Stomach (tissue), 9 donors: ENCODE results near the gene P4HTM. TPM values are rescaled to one million over a fixed set of nuclear protein-coding genes. Genes with fewer than 3 reads are reported as not detected.
A peak's percentile ranks its signal among the peaks of the same experiment; 100 is the strongest.

Source experiments
- DNase-seq, 2 donors: peaks; one replicate each; pipeline versions ENCODE4 v3.0.0 to v3.0.0-alpha.2; 2013 to 2019
- H3K27ac ChIP-seq, 5 donors: fragments of 200-600 bp in 4 of 5; sonication (generic) in 4 of 5; one replicate each; pipeline ENCODE4 v1.5.1; 2013 to 2019; ENCODE audit warnings: mild to moderate bottlenecking in 1 of 5, moderate library complexity in 1 of 5
- H3K27me3 ChIP-seq, 3 donors: fragments of 200-600 bp; sonication (generic); one replicate each; pipeline ENCODE4 v1.5.1; 2017 to 2019; ENCODE audit warnings: mixed run types in 1 of 3
- H3K36me3 ChIP-seq, 4 donors: fragments of 200-600 bp; sonication (generic); 1 replicate in 3 of 4; 2 replicates in 1 of 4; pipeline ENCODE4 v1.5.1; 2016 to 2019
- H3K4me1 ChIP-seq, 4 donors: fragments of 200-600 bp; sonication (generic); one replicate each; pipeline ENCODE4 v1.5.1; 2016 to 2019
- H3K4me3 ChIP-seq, 4 donors: fragments of 200-600 bp; sonication (generic) in 3 of 4; one replicate each; pipeline ENCODE4 v1.5.1; 2016 to 2019; ENCODE audit warnings: mild to moderate bottlenecking in 1 of 4
- H3K9me3 ChIP-seq, 4 donors: fragments of 200-600 bp; sonication (generic); one replicate each; pipeline ENCODE4 v1.5.1; 2016 to 2019
- EP300 ChIP-seq: sonication (generic); formaldehyde crosslinking; IDR thresholded peaks from one replicate; pipeline ENCODE4 v1.6.1; 2017; ENCODE audit warnings: antibody characterized with exemption
- POLR2A ChIP-seq, 4 donors: fragments of 450-650 bp; IDR thresholded peaks; one replicate each; pipeline ENCODE4 v1.6.1; 2016; ENCODE audit warnings: antibody characterized with exemption in 4 of 4, control low read depth in 2 of 4, mild to moderate bottlenecking in 1 of 4, moderate library complexity in 1 of 4
- POLR2AphosphoS5 ChIP-seq, 3 donors: sonication (generic); formaldehyde crosslinking; IDR thresholded peaks; one replicate each; pipeline ENCODE4 v1.6.1; 2016; ENCODE audit warnings: antibody characterized with exemption in 3 of 3
- WGBS, 5 donors: extraction: QIAGEN DNeasy Blood & Tissue Kit in 3 of 5; methylation state at CpG; one replicate each; pipeline versions ENCODE4 v1.1.5 to v1.1.7; 2013 to 2018; 5-methylcytosine and 5-hydroxymethylcytosine counted together
- intact Hi-C: fragments of 100-400 bp; cut with DNase I; formaldehyde crosslinking; loops from one replicate; pipeline ENCODE4 v1.15.1; 2023; ENCODE audit warnings: low total_unique reads
- polyA plus RNA-seq, 3 donors: library from polyadenylated mRNA; stranded (reverse); fragments of 200-250 nt; gene quantifications; one replicate each; pipeline ENCODE4 v1.2.3, GENCODE V29; 2013
- total RNA-seq, 5 donors: library from RNA; depleted of rRNA; stranded (reverse); fragments of >200 nt; gene quantifications; one replicate each; pipeline versions ENCODE4 v1.1.0 to v1.2.3, GENCODE V29; 2014 to 2016
- TF ChIP-seq, protein P1 (sequence below), 7 experiments: fragments of 450-650 bp in 4 of 7; fragments of 200-600 bp in 3 of 7; sonication (generic) in 3 of 7; IDR thresholded peaks; one replicate each; pipeline ENCODE4 v1.5.1; 2016 to 2019; ENCODE audit warnings: antibody characterized with exemption in 7 of 7, control low read depth in 2 of 7, mild to moderate bottlenecking in 1 of 7
- donor health status: healthy with polysubstance abuse.
- donor health status: Bipolar disorder and iron deficiency.
- donor health status: healthy.

P4HTM gene
- total and polyA plus RNA-seq, 8 donors = 19.1 to 383 (median 48.3) TPM

DNA sequence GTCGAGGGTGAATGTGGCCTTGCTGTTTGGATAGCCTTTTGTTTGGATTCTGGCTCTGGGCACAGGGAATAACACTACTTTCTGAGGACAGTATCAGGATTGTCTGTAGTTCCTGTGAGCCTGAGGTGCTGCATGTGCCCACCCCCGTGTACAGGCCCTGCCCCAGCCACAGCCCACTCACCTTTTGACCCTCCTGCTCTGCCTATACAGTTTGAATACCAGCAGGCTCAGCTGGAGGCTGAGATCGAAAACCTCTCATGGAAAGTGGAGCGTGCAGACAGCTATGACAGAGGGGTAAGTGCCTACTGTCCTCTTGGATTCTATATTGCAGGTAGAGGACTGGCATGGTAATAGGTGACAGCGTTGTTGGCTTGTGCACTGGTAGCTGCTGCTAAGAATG, 7.4 kb upstream of the P4HTM start:
- Histone ChIP-seq H3K27me3 (no peaks in the 10 kb centered on the region), H3K27ac (no peak overlapping the region), H3K9me3 (no peaks in the 10 kb centered on the region), H3K4me3 (no peak overlapping the region), H3K36me3 (peaks cover 67 to 96% (median 93%) of the 10 kb centered on the region in 4 donors), H3K4me1 (peaks cover 0 to 1% (median 0%) of the 10 kb centered on the region in 4 donors)
- no peak for DNase-seq
- intact Hi-C loops = no loop called here
- no peak for TF ChIP-seq POLR2AphosphoS5 (IDR thresholded peaks at IDR 0.05)
- no peak for TF ChIP-seq POLR2A (IDR thresholded peaks at IDR 0.05)
- WGBS, 5 donors = 70 to 83% (median 70%) methylated on average over 3 to 5 of the region's 5 CpGs

DNA sequence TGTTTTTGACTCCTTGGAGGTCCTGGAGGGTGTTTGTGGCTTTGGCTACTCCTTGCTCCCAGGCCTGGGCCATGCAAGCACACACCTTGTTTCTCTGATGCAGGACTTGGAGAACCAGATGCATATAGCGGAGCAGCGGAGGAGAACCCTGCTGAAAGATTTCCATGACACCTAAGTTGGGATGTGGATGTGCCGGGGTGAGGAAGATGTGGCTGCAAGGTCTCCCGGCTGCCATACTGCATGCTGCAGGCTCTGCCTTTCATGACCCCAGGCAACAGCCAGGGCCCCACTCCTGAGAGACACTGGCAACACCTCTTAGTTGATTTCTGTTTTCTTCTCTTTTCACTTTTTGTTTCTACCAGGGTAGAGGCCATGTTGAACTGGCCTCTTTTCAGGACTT, 6.9 kb upstream of the P4HTM start:
- TF ChIP-seq EP300 = no peak
- TF ChIP-seq, protein P1, sequence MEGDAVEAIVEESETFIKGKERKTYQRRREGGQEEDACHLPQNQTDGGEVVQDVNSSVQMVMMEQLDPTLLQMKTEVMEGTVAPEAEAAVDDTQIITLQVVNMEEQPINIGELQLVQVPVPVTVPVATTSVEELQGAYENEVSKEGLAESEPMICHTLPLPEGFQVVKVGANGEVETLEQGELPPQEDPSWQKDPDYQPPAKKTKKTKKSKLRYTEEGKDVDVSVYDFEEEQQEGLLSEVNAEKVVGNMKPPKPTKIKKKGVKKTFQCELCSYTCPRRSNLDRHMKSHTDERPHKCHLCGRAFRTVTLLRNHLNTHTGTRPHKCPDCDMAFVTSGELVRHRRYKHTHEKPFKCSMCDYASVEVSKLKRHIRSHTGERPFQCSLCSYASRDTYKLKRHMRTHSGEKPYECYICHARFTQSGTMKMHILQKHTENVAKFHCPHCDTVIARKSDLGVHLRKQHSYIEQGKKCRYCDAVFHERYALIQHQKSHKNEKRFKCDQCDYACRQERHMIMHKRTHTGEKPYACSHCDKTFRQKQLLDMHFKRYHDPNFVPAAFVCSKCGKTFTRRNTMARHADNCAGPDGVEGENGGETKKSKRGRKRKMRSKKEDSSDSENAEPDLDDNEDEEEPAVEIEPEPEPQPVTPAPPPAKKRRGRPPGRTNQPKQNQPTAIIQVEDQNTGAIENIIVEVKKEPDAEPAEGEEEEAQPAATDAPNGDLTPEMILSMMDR (IDR thresholded peaks at IDR 0.05) = no peak
- no peak for TF ChIP-seq POLR2A (IDR thresholded peaks at IDR 0.05)
- TF ChIP-seq POLR2AphosphoS5 (IDR thresholded peaks at IDR 0.05) = no peak
- WGBS, 5 donors = 89 to 98% (median 94%) methylated on average over 4 of the region's 4 CpGs
- H3K4me3 ChIP-seq = no peak overlapping the region
- no peak for DNase-seq
- H3K27me3 ChIP-seq = no peaks in the 10 kb centered on the region
- H3K27ac ChIP-seq = no peak overlapping the region
- no peaks in the 10 kb centered on the region for H3K9me3 ChIP-seq
- intact Hi-C loops = no loop called here
- peaks cover 63 to 92% (median 89%) of the 10 kb centered on the region in 4 donors for H3K36me3 ChIP-seq
- H3K4me1 ChIP-seq = peaks cover 2 to 5% (median 2%) of the 10 kb centered on the region in 4 donors

DNA sequence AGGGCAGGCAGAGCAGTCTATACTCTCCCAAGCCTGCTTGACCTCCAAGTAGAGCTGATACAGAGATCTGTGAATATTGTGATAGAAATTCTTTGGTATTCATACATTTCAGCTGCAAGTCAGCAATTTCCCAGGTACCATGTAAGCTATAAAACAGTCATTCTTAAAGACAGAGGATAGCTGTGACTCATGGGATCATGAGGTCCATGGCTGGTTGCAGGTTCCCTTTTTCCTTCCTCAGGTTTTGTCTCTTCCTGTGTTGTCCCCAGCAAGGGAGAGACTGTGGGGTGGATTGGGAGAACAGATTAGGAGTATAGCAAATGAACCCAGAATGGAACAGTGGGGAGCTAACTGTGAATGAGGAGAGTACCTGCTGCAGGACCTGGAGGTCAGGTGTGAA, 5.4 kb upstream of the P4HTM start:
- peaks cover 50 to 76% (median 73%) of the 10 kb centered on the region in 4 donors for H3K36me3 ChIP-seq
- no peaks in the 10 kb centered on the region for H3K27me3 ChIP-seq
- H3K4me3 ChIP-seq = no peak overlapping the region
- intact Hi-C loops = no loop called here
- no peak overlapping the region for H3K27ac ChIP-seq
- peaks cover 15 to 21% (median 17%) of the 10 kb centered on the region in 4 donors for H3K4me1 ChIP-seq
- TF ChIP-seq POLR2A (IDR thresholded peaks at IDR 0.05) (no peak), EP300 (no peak), POLR2AphosphoS5 (IDR thresholded peaks at IDR 0.05) (no peak)
- TF ChIP-seq, protein P1 (IDR thresholded peaks at IDR 0.05) = no peak
- no peak for DNase-seq
- H3K9me3 ChIP-seq = no peaks in the 10 kb centered on the region

DNA sequence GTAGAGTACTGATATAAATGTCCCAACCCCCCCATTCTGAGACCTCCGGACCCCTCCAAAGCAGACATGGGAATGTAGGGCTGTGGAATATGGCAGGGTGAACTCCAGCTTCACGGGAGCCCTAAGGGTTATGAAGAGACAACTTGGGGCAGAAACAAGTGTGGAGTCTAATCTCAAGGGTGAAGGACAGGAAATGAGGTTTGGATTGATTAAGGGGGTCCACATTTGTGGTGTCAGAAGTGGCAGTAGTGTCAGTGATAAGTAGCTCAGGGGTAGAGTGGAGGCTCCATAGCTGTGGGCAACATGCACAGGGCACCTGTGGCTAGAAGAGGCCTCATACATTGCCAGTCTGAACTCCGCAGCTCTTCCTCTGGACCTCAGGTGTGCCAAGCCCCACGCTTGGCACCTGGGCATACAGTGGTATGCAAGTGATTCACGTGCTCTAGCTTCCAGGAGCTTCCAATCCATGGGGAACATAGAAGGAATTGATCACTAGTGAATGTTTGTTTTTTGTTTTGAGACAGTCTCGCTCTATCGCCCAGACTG, 4.1 kb upstream of the P4HTM start:
- Histone ChIP-seq H3K9me3 (no peaks in the 10 kb centered on the region), H3K4me1 (peaks cover 17 to 25% (median 21%) of the 10 kb centered on the region in 4 donors), H3K27ac (no peak overlapping the region), H3K36me3 (peaks cover 38 to 64% (median 61%) of the 10 kb centered on the region in 4 donors), H3K27me3 (no peaks in the 10 kb centered on the region), H3K4me3 (no peak overlapping the region)
- intact Hi-C loops = no loop called here
- no peak for DNase-seq
- no peak for TF ChIP-seq POLR2AphosphoS5 (IDR thresholded peaks at IDR 0.05)
- TF ChIP-seq, protein P1 (IDR thresholded peaks at IDR 0.05) = no peak
- no peak for TF ChIP-seq POLR2A (IDR thresholded peaks at IDR 0.05)
- TF ChIP-seq EP300 = no peak
- 86 to 97% (median 90%) methylated on average over 7 of the region's 7 CpGs for WGBS, 5 donors

GRCh38 chr3:48989126-48989795, 780 bp upstream of the P4HTM start:
- Histone ChIP-seq H3K27ac (peak overlapping the region; percentile 91 to 96 (median 93)), H3K4me1 (peaks cover 31 to 51% (median 40%) of the 10 kb centered on the region in 4 donors), H3K4me3 (peak overlapping the region; percentile 74 to 99 (median 84)), H3K27me3 (no peaks in the 10 kb centered on the region), H3K36me3 (peaks cover 9 to 40% (median 32%) of the 10 kb centered on the region in 4 donors), H3K9me3 (no peaks in the 10 kb centered on the region)
- no peak for DNase-seq
- TF ChIP-seq POLR2AphosphoS5 (IDR thresholded peaks at IDR 0.05) = no peak
- TF ChIP-seq, protein P1 (IDR thresholded peaks at IDR 0.05) = no peak
- no peak for TF ChIP-seq POLR2A (IDR thresholded peaks at IDR 0.05)
- intact Hi-C loops = no loop called here
- 1 to 12% (median 3%) methylated on average over 8 to 21 of the region's 21 CpGs for WGBS, 5 donors
